ENCODE data around the gene FHAD1. TPM values are rescaled to one million over a fixed set of nuclear protein-coding genes. Genes with fewer than 3 reads are reported as not detected.

The FHAD1 gene
- total RNA-seq, 2 experiments from 2014 or later = not detected

DNA sequence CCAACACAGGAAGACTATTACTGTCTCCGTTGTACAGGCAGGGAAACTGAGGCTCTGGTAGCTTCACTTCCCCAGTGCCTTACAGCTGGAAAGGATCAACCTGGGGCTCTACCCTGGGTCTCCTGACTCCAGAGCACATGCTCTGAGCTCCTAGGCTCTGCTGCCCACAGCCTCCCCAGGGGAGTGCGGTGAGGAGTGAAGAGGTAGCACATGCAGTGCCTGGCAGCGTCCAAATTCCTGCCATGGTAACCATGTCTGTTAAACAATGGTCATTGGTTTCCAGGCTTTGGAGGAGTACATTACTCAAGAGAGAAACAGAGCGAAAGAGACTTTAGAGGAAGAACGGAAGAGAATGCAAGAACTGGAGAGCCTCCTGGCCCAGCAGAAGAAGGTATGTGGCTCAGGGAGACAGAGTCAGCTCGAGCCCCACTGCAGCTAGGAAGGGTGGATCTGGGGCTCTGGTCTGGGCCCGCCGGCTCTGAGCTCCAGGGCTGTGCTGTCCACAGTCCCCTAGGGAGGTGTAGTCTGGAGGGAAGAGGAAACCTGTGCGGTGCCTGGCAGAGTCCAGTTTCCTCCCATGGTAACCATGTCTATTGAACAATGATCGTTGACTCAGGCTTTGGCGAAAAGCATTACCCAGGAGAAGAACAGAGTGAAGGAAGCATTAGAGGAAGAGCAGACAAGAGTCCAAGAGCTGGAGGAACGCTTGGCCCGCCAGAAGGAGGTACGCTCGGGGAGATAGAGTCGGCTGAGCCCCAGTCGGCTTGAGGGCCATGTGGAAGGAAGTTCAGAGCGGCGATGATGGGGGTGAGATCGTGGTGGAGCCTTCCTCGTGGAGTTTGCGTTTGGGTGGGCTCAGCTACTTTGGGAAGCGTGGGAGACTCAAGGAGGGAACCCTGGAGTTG lies 98.0 kb downstream of the FHAD1 start:
- Histone ChIP-seq H3K27ac (ENCODE audit: low read depth in 1 of 2, low read length in 2 of 2) (peak overlapping the region in 1 of 2 donors; percentile 38), H3K4me3 (ENCODE audit: low read length) (no peak overlapping the region), H3K9me3 (ENCODE audit: control insufficient read depth in 1 of 2, insufficient read depth in 1 of 2, low read length in 2 of 2) (no peaks in the 10 kb centered on the region), H3K27me3 (ENCODE audit: control insufficient read depth in 1 of 2, insufficient read depth in 2 of 2, low read length in 2 of 2) (peaks cover 0 to 3% of the 10 kb centered on the region in 2 experiments), H3K4me1 (ENCODE audit: insufficient read depth, low read length) (peaks cover 80% of the 10 kb centered on the region), H3K36me3 (ENCODE audit: insufficient read depth, low read length) (no peaks in the 10 kb centered on the region)
- TF ChIP-seq, protein P1, sequence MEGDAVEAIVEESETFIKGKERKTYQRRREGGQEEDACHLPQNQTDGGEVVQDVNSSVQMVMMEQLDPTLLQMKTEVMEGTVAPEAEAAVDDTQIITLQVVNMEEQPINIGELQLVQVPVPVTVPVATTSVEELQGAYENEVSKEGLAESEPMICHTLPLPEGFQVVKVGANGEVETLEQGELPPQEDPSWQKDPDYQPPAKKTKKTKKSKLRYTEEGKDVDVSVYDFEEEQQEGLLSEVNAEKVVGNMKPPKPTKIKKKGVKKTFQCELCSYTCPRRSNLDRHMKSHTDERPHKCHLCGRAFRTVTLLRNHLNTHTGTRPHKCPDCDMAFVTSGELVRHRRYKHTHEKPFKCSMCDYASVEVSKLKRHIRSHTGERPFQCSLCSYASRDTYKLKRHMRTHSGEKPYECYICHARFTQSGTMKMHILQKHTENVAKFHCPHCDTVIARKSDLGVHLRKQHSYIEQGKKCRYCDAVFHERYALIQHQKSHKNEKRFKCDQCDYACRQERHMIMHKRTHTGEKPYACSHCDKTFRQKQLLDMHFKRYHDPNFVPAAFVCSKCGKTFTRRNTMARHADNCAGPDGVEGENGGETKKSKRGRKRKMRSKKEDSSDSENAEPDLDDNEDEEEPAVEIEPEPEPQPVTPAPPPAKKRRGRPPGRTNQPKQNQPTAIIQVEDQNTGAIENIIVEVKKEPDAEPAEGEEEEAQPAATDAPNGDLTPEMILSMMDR (IDR thresholded peaks at IDR 0.05) = no peak
- CTCF ChIA-PET = no interaction called here
- POLR2A ChIA-PET = no interaction called here
- Mint-ChIP-seq H3K4me1 (ENCODE audit: low read depth) (peaks cover 9% of the 10 kb centered on the region), H3K27me3 (peaks cover 36% of the 10 kb centered on the region), H3K36me3 (ENCODE audit: low read depth) (no peaks in the 10 kb centered on the region), H3K9me3 (no peaks in the 10 kb centered on the region), H3K27ac (no peak overlapping the region), H3K4me3 (no peak overlapping the region)
- ATAC-seq (ENCODE audit: poor library complexity) (no peak), DNase-seq (no peak)
- intact Hi-C loops (cut with DNase I, micrococcal nuclease) = no loop called here

- peak overlapping the region in 1 of 2 donors; percentile 38 for H3K27ac ChIP-seq (ENCODE audit: low read depth in 1 of 2, low read length in 2 of 2)
- H3K4me1 ChIP-seq (ENCODE audit: insufficient read depth, low read length) = peaks cover 80% of the 10 kb centered on the region
- Mint-ChIP-seq H3K9me3 (no peaks in the 10 kb centered on the region), H3K27me3 (peaks cover 36% of the 10 kb centered on the region), H3K27ac (peak overlapping the region; percentile 45), H3K4me1 (ENCODE audit: low read depth) (peaks cover 9% of the 10 kb centered on the region), H3K4me3 (peak overlapping the region; percentile 39), H3K36me3 (ENCODE audit: low read depth) (no peaks in the 10 kb centered on the region)
- DNase-seq (peak in 13 of 14 experiments; percentile 16 to 86 (median 48)), ATAC-seq (ENCODE audit: poor library complexity) (peak; percentile 80)
- no peak overlapping the region for H3K4me3 ChIP-seq (ENCODE audit: low read length)
- POLR2A ChIA-PET = no interaction called here
- no peaks in the 10 kb centered on the region for H3K9me3 ChIP-seq (ENCODE audit: control insufficient read depth in 1 of 2, insufficient read depth in 1 of 2, low read length in 2 of 2)
- no peaks in the 10 kb centered on the region for H3K36me3 ChIP-seq (ENCODE audit: insufficient read depth, low read length)
- CTCF ChIA-PET = interaction anchor here (1.0 to 1.1 kb wide), 2 partner anchors 22 to 85 kb away, joined by 3 read pairs; no protein-coding TSS in a partner anchor
- TF ChIP-seq, protein P1 (IDR thresholded peaks at IDR 0.05) = no peak
- H3K27me3 ChIP-seq (ENCODE audit: control insufficient read depth in 1 of 2, insufficient read depth in 2 of 2, low read length in 2 of 2) = peaks cover 0 to 3% of the 10 kb centered on the region in 2 experiments
- intact Hi-C loops (cut with DNase I, micrococcal nuclease) = no loop called here
Observed at GRCh38 chr1:15345705-15346345, 98.8 kb downstream of the FHAD1 start.

GRCh38 chr1:15346346-15347030 lies 99.5 kb downstream of the FHAD1 start:
- H3K4me1 ChIP-seq (ENCODE audit: insufficient read depth, low read length) = peaks cover 81% of the 10 kb centered on the region
- H3K36me3 Mint-ChIP-seq (ENCODE audit: low read depth) = no peaks in the 10 kb centered on the region
- DNase-seq (no peak), ATAC-seq (ENCODE audit: poor library complexity) (no peak)
- no peaks in the 10 kb centered on the region for H3K36me3 ChIP-seq (ENCODE audit: insufficient read depth, low read length)
- peaks cover 9% of the 10 kb centered on the region for H3K4me1 Mint-ChIP-seq (ENCODE audit: low read depth)
- peaks cover 38% of the 10 kb centered on the region for H3K27me3 Mint-ChIP-seq
- peak overlapping the region in 1 of 2 donors; percentile 38 for H3K27ac ChIP-seq (ENCODE audit: low read depth in 1 of 2, low read length in 2 of 2)
- TF ChIP-seq, protein P1 (IDR thresholded peaks at IDR 0.05) = no peak
- no peak overlapping the region for H3K4me3 Mint-ChIP-seq
- H3K4me3 ChIP-seq (ENCODE audit: low read length) = no peak overlapping the region
- intact Hi-C loops (cut with DNase I, micrococcal nuclease) = no loop called here
- no peaks in the 10 kb centered on the region for H3K9me3 ChIP-seq (ENCODE audit: control insufficient read depth in 1 of 2, insufficient read depth in 1 of 2, low read length in 2 of 2)
- peak overlapping the region; percentile 45 for H3K27ac Mint-ChIP-seq
- H3K9me3 Mint-ChIP-seq = no peaks in the 10 kb centered on the region
- ChIA-PET CTCF (interaction anchor here (1.0 to 1.1 kb wide), 2 partner anchors 23 to 85 kb away, joined by 3 read pairs; no protein-coding TSS in a partner anchor), POLR2A (no interaction called here)
- peaks cover 0 to 3% of the 10 kb centered on the region in 2 experiments for H3K27me3 ChIP-seq (ENCODE audit: control insufficient read depth in 1 of 2, insufficient read depth in 2 of 2, low read length in 2 of 2)

All from CD4-positive, alpha-beta T cell (primary cell).